Suprapubic skin (tissue), 4 donors: ENCODE data around the gene PCBP3. TPM values are rescaled to one million over a fixed set of nuclear protein-coding genes. Genes with fewer than 3 reads are reported as not detected.

Experiments
- DNase-seq, 2 donors: peaks; one replicate each; pipeline ENCODE4 v3.0.0-alpha.2; 2019; ENCODE audit warnings: low spot score in 2 of 2
- H3K27ac ChIP-seq: fragments of 200-600 bp; sonication (generic); one replicate; pipeline ENCODE4 v1.5.1; 2019
- H3K27me3 ChIP-seq: fragments of 200-600 bp; sonication (generic); one replicate; pipeline ENCODE4 v1.5.1; 2019
- H3K36me3 ChIP-seq: fragments of 200-600 bp; sonication (generic); one replicate; pipeline ENCODE4 v1.5.1; 2019
- H3K4me1 ChIP-seq: fragments of 200-600 bp; sonication (generic); one replicate; pipeline ENCODE4 v1.5.1; 2019
- H3K4me3 ChIP-seq: fragments of 200-600 bp; sonication (generic); one replicate; pipeline ENCODE4 v1.5.1; 2019; ENCODE audit warnings: mild to moderate bottlenecking
- H3K9me3 ChIP-seq: fragments of 200-600 bp; sonication (generic); one replicate; pipeline ENCODE4 v1.5.1; 2019
- CTCF ChIP-seq, 2 donors: fragments of 200-600 bp in 1 of 2; fragments of 450-650 bp in 1 of 2; sonication (generic) in 1 of 2; IDR thresholded peaks; one replicate each; pipeline ENCODE4 v1.5.1; 2016 to 2019; ENCODE audit warnings: antibody characterized with exemption in 2 of 2, mild to moderate bottlenecking in 1 of 2, moderate library complexity in 1 of 2
- EP300 ChIP-seq: sonication (generic); formaldehyde crosslinking; IDR thresholded peaks from one replicate; pipeline ENCODE4 v1.6.1; 2017; ENCODE audit warnings: antibody characterized with exemption
- POLR2A ChIP-seq, 2 donors: fragments of 450-650 bp; IDR thresholded peaks; one replicate each; pipeline ENCODE4 v1.6.1; 2017; ENCODE audit warnings: antibody characterized with exemption in 2 of 2, mild to moderate bottlenecking in 2 of 2, moderate library complexity in 2 of 2
- POLR2AphosphoS5 ChIP-seq, 3 donors: sonication (generic); formaldehyde crosslinking; IDR thresholded peaks; one replicate each; pipeline ENCODE4 v1.6.1; 2017; ENCODE audit warnings: antibody characterized with exemption in 3 of 3
- WGBS: methylation state at CpG from one replicate; pipeline ENCODE4 v1.1.5; 2018; 5-methylcytosine and 5-hydroxymethylcytosine counted together
- total RNA-seq, 4 donors: library from RNA; depleted of rRNA; stranded (reverse); fragments of >200 nt; gene quantifications; one replicate each; pipeline ENCODE4 v1.1.0, GENCODE V29; 2016

PCBP3 gene
- total RNA-seq, 4 donors from 2014 or later, result 0.97 to 7.3 (median 2.7) TPM

DNA sequence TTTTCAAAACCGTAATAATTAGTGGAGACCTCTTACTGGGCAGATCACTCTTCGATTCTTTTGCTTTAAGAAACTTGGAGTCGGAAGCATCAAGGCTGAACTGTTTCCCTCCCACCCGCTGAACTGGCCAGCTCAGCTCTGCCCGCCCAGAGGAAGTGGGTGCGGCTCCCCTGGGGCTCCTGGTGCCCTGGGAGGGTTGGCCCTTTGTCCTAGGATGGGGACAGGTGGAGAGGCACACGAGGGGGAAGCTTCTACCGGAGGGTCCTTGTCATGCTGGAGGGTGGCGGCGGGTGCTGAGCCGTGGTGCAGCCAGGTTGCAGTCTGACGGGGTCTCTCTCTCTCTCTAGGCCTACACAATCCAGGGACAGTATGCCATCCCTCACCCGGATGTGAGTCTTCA, 273.7 kb downstream of the PCBP3 start:
- DNase-seq, result no peak
- TF ChIP-seq POLR2AphosphoS5 (IDR thresholded peaks at IDR 0.05) (no peak), EP300 (no peak), CTCF (IDR thresholded peaks at IDR 0.05) (no peak), POLR2A (IDR thresholded peaks at IDR 0.05) (no peak)
- H3K9me3 ChIP-seq, result no peaks in the 10 kb centered on the region
- no peak overlapping the region for H3K4me3 ChIP-seq
- peaks cover 4% of the 10 kb centered on the region for H3K4me1 ChIP-seq
- peaks cover 4% of the 10 kb centered on the region for H3K27me3 ChIP-seq
- 74% methylated on average over 13 of the region's 13 CpGs for WGBS
- no peaks in the 10 kb centered on the region for H3K36me3 ChIP-seq
- H3K27ac ChIP-seq, result no peak overlapping the region

- no peak for DNase-seq
- no peak overlapping the region for H3K4me3 ChIP-seq
- WGBS, result 87% methylated on average over 11 of the region's 11 CpGs
- H3K27ac ChIP-seq, result no peak overlapping the region
- H3K9me3 ChIP-seq, result no peaks in the 10 kb centered on the region
- peaks cover 4% of the 10 kb centered on the region for H3K27me3 ChIP-seq
- TF ChIP-seq POLR2AphosphoS5 (IDR thresholded peaks at IDR 0.05) (no peak), CTCF (IDR thresholded peaks at IDR 0.05) (no peak), EP300 (no peak), POLR2A (IDR thresholded peaks at IDR 0.05) (no peak)
- H3K36me3 ChIP-seq, result no peaks in the 10 kb centered on the region
- peaks cover 6% of the 10 kb centered on the region for H3K4me1 ChIP-seq
Observed at GRCh38 chr21:45918011-45918410, 274.5 kb downstream of the PCBP3 start.

GRCh38 chr21:45918835-45919447, 275.4 kb downstream of the PCBP3 start:
- 85% methylated on average over 19 of the region's 20 CpGs for WGBS
- H3K4me3 ChIP-seq, result no peak overlapping the region
- peaks cover 10% of the 10 kb centered on the region for H3K4me1 ChIP-seq
- H3K27me3 ChIP-seq, result peaks cover 4% of the 10 kb centered on the region
- H3K36me3 ChIP-seq, result no peaks in the 10 kb centered on the region
- no peak for DNase-seq
- no peaks in the 10 kb centered on the region for H3K9me3 ChIP-seq
- no peak overlapping the region for H3K27ac ChIP-seq
- no peak for TF ChIP-seq CTCF (IDR thresholded peaks at IDR 0.05)
- TF ChIP-seq EP300, result no peak
- no peak for TF ChIP-seq POLR2AphosphoS5 (IDR thresholded peaks at IDR 0.05)
- TF ChIP-seq POLR2A (IDR thresholded peaks at IDR 0.05), result no peak

GRCh38 chr21:45919593-45919992, 276.1 kb downstream of the PCBP3 start:
- Histone ChIP-seq H3K4me1 (peaks cover 10% of the 10 kb centered on the region), H3K27me3 (peaks cover 4% of the 10 kb centered on the region), H3K4me3 (no peak overlapping the region), H3K27ac (no peak overlapping the region), H3K9me3 (no peaks in the 10 kb centered on the region), H3K36me3 (no peaks in the 10 kb centered on the region)
- no peak for DNase-seq
- WGBS, result 74% methylated on average over 15 of the region's 15 CpGs
- no peak for TF ChIP-seq POLR2A (IDR thresholded peaks at IDR 0.05)
- no peak for TF ChIP-seq CTCF (IDR thresholded peaks at IDR 0.05)
- no peak for TF ChIP-seq EP300
- no peak for TF ChIP-seq POLR2AphosphoS5 (IDR thresholded peaks at IDR 0.05)

- Histone ChIP-seq H3K36me3 (no peaks in the 10 kb centered on the region), H3K27ac (no peak overlapping the region), H3K4me3 (no peak overlapping the region), H3K27me3 (peaks cover 4% of the 10 kb centered on the region), H3K9me3 (no peaks in the 10 kb centered on the region), H3K4me1 (peaks cover 10% of the 10 kb centered on the region)
- no peak for DNase-seq
- 85% methylated on average over 8 of the region's 8 CpGs for WGBS
- TF ChIP-seq EP300, result no peak
- no peak for TF ChIP-seq POLR2A (IDR thresholded peaks at IDR 0.05)
- TF ChIP-seq CTCF (IDR thresholded peaks at IDR 0.05), result no peak
- TF ChIP-seq POLR2AphosphoS5 (IDR thresholded peaks at IDR 0.05), result no peak
Observed at GRCh38 chr21:45920824-45921600, 277.5 kb downstream of the PCBP3 start.
